AG10803 (cell line): ENCODE data around the gene PRDM12.

ENCODE experiments used
- DNase-seq: peaks from one replicate; pipeline ENCODE4 v3.0.0; 2010; ENCODE audit warnings: low read depth
- H3K4me3 ChIP-seq: 2 replicates; pipeline ENCODE4 v1.5.1; 2011; ENCODE audit warnings: mild to moderate bottlenecking, low read length, control low read depth
- CTCF ChIP-seq: conservative IDR thresholded peaks from 2 replicates; pipeline ENCODE4 v1.5.1; 2011; ENCODE audit warnings: mild to moderate bottlenecking, low read length, control low read depth, inconsistent platforms

PRDM12 gene

GRCh38 chr9:130632841-130633240 lies 31.6 kb upstream of the PRDM12 start:
- TF ChIP-seq CTCF, result no peak
- no peak for DNase-seq
- H3K4me3 ChIP-seq, result no peak overlapping the region

- no peak for TF ChIP-seq CTCF
- DNase-seq, result no peak
- no peak overlapping the region for H3K4me3 ChIP-seq
These were observed 30.8 kb upstream of the PRDM12 start for GRCh38 chr9:130633336-130634190.

- DNase-seq, result no peak
- TF ChIP-seq CTCF, result no peak
These were observed 30.1 kb upstream of the PRDM12 start for GRCh38 chr9:130634191-130634768.

GRCh38 chr9:130634801-130635200 lies 29.6 kb upstream of the PRDM12 start:
- DNase-seq, result no peak
- no peak for TF ChIP-seq CTCF
- H3K4me3 ChIP-seq, result no peak overlapping the region

More at GRCh38 chr9:130634191-130634768, 30.1 kb upstream of the PRDM12 start:
- no peak overlapping the region for H3K4me3 ChIP-seq

GRCh38 chr9:130635306-130635705 lies 29.1 kb upstream of the PRDM12 start:
- no peak overlapping the region for H3K4me3 ChIP-seq
- DNase-seq, result no peak
- no peak for TF ChIP-seq CTCF

GRCh38 chr9:130635721-130636647 lies 28.4 kb upstream of the PRDM12 start:
- no peak overlapping the region for H3K4me3 ChIP-seq
- DNase-seq, result no peak

More at GRCh38 chr9:130635721-130636647, 28.4 kb upstream of the PRDM12 start:
- no peak for TF ChIP-seq CTCF
